Measurements from ENCODE around the gene SHLD3.
A peak's percentile ranks its signal among the peaks of the same experiment; 100 is the strongest.
"Not testable (repeated sequence)": the region's sequence is repeated elsewhere in the genome, so short reads cannot be mapped to it uniquely, and the experiment has no call there.

Gene SHLD3, protein sequence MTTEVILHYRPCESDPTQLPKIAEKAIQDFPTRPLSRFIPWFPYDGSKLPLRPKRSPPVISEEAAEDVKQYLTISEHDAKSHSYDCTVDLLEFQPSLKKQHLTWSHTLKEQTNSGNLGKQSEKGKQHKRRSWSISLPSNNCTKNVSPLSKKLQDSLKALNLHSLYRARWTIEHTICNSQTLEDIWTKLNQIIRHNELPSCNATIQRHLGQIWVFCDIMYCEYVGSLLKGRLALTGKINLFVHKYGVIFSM

DNA sequence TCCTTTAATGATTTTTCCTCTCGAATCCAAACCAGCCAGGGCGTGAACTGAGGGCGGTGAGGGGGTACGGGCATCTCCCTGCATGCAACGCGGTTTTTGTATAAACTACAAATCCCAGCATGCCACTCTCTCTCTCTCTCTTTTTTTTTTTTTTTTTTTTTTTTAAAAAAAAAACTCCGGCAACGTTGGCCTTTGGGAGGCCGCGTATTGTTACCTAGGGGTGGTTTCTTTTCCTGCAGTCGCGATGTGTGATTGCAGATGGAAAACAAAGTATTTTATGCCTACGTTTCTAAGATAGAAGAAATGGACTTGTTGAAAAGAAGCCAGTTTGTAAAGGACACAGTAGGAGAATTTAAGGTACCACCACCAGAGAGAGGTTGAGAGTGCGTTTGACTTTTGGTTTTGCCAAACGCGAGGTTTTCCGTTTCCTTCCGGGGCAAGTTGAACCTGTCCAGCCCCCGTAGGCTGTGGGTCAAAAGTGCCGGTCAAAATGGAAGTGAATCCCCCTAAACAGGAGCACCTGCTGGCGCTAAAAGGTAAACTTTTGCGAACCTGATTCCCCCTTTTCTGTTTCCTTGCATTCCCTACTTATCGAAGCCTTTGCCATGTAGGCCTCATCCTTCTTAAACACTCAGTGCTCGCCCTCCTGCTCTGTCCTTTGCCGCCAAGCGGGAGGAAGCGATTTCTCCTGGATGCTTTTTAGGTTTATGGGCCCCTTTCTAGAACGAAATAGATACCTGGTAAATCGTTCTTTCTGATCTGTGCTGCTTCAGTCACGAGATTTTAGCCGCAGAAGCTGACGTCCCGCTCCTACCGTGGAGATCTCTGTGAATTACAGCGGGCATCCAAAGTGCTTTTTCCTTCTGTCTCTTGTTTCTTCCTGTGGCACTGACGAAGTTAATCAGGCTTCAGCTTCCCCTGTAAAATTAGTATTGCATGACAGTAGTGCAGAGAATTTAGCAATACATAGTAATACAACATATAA lies at the start of gene SHLD3, which contains the start of gene TRAPPC13:
TSS of gene SHLD3 (plus strand) at position 457 of the 985 bp plus-strand sequence. CDS start 4,561 bp downstream, outside the sequence.
TSS of gene TRAPPC13 (plus strand) at position 457 of the 985 bp plus-strand sequence. CDS start at position 491, 34 bp downstream.
- DNase-seq, result peak; percentile 91

DNA sequence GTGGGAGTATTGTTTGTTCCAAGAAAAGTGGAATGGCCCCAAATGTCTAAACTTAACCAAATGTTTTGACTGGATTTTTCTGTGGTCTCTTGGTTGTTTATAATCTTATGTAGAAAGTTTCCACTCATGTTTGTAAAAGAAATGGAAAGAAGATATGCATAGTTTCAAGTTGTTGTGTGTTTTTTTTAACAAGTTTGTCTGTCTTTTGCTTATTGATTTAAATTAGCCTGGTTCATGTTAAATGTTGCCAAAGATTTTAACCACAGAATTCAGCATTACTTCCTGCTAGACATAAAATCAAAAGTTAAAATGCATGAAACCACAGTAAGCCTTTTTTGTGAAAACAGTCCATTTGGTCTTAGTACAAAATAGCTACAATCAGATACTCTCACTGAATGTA lies 47.7 kb upstream of the SHLD3 start:
- DNase-seq, result no peak

DNA sequence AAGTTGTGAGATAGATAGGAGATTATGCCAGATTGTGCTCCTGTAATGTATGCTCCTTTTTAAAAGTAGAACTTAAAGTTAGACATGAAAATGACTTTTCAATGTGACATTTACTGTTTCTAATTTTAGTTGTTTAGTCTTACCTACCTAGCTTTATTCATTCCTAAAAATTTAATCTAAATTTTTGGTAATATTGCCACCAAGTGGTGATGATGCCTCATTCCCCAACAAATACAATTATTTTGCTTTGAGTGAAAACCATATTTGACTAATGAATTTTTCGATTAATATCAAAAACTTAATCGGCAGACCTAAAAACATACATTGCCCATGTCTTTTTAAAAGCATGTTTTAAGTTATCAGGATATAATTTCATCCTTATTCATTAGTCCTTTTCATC lies 36.1 kb upstream of the SHLD3 start:
- DNase-seq, result no peak

DNA sequence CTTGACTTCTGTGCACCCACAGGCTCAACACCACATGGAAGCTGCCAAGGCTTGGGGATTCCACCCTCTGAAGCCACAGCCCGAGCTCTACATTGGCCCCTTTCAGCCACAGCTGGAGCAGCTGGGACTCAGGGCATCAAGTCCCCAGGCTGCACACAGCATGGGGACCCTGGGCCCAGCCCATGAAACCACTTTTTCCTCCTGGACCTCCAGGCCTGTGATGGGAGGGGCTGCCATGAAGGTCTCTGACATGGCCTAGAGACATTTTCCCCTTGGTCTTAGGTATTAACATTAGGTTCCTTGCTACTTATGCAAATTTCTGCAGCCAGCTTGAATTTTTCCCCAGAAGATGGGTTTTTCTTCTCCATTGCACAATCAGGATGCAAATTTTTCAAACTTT lies 23.1 kb upstream of the SHLD3 start:
- DNase-seq, result not testable (repeated sequence)

DNA sequence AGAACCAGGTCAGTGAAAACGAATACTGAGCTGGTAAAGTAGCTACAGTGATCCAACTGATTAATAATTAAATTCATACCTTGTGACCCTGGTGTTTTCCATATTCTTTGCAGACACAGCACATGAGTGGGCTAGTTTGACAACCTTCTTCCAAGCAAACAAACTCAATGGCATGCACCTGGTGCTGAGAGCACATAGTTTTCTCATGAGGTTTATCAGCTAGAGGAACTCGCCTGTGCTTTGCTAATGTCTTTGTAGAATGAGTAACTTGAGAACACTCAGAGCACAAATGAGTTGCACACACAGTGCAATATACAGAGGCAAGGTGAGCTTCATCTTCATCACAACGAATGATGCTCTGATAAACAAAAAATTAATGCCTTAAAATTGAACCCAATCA lies 13.3 kb upstream of the SHLD3 start:
- DNase-seq, result no peak

DNA sequence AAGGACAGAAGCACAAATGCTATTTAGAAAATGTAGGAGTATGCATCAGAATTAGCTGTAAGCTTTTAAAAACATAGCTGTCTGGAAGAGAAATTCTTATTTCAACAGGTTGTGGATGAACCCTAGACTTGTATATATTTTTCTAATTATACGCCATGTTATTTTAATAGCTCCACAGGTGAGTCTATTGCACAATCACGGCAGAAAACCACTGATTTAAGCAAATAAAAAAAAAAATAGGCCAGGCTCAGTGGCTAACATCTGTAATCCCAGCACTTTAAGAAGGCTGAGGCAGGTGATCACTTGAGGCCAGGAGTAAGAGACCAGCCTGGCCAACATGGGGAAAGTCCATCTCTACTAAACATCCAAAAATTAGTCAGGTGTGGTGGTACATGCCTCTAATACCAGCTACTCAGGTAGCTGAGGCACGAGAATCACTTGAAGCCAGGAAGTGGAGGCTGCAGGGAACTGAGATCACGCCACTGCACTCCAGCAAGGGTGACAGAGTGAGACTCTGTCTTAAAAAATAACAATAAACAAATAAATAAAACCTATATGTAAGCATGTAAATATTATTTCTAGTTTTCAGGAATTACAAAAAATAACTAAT lies 12.4 kb upstream of the SHLD3 start:
- DNase-seq, result no peak

DNA sequence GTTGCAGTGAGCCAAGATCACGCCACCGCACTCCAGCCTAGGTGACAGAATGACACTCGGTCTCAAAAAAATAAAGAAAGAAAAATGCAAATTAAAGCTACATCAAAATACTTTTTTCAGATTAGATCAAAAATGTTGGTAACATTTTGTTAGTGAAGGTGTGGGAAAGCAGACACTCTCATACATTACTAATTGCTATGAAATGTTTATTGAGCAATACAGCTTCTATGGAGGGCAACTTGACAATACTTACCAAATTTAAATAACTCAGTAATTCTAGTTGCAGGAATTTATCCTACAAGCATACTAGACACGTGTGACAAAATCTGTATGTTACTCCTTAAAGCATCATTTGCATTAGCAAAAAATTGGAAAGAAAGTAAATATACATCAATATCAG lies 4.8 kb upstream of the SHLD3 start:
- no peak for DNase-seq

DNA sequence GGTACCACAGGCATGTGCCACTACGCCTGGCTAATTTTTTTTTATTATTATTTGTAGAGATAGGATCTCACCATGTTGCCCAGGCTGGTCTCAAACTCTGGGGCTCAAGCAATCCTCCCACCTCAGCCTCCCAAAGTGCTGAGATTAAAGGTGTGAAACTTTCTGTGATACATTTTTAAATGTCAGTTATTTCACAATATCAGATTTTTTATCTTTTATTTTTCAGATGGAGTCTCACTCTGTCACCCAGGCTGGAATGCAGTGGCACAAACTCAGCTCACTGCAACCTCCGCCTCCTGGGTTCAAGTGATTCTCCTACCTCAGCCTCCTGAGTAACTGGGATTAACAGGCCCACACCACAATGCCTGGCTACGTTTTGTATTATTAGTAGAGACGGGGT lies 2.9 kb upstream of the SHLD3 start:
- not testable (repeated sequence) for DNase-seq

DNA sequence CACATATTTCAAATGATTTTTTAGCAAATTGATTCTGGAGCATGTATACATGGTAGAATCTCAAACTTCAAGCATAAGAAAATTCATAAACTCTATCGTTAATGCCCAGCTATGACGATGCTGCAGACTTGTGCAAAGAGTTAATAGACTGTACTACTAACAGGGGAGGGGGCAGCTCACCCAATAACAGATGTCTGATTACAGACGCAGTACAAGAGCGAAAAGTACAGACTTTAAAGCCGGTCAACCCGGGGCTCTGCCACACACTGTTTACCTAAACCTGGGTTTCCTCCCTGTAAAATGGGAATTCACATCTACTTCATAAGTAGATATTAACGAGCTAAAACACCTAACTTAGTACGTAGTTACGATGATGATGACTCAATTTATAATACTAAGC lies 1.3 kb upstream of the SHLD3 start:
- DNase-seq, result no peak

DNA sequence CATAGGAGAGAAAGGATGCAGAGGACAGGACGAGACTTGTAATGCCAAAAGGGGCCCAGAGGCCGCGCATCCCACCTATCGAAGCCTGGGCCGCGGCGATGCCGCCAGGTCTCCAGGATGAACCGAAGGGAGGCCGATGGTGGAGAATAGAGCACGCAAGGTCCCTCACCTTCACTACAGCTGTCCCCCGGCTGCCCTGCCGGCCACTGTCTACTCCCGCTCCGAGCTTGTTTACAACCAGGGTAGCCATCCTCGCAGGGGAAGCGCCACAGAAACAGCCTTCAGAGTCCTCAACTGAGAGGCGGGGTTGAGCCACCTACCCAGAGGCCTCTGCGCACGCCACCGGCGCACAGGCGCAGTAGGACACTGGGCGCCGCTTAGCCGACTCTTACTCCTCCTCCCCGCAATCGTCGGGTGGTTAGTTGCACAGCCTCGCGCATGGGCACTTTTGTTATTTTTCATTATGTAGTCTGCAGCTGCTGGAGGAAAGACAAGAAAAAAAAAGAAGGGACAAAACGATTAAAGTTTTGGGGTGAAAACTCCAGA lies 729 bp upstream of the SHLD3 start, which contains the start of gene TRIM23:
TSS of gene TRIM23 (minus strand) at position 309 of the 546 bp plus-strand sequence. CDS start at position 250, 59 bp downstream.
- peak; percentile 93 for DNase-seq

DNA sequence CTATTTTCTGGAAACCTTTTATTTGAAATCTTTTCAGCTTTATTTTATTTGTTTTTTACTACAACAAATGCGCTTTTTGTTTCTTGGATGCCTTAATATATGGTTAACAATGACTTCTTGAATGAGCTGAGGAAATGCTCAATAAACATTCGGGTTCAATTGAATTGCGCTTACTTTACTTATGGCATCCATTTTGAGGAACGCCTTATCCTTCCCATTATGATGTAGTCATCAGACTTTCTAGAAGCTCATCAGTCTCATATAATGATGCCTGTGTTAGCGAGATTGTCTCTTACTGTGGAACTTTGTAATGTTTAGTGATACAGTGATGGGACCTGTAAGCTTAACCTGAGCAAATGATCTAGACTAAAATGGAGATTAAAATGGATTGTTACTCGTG lies 916 bp downstream of the SHLD3 start:
- DNase-seq, result no peak

DNA sequence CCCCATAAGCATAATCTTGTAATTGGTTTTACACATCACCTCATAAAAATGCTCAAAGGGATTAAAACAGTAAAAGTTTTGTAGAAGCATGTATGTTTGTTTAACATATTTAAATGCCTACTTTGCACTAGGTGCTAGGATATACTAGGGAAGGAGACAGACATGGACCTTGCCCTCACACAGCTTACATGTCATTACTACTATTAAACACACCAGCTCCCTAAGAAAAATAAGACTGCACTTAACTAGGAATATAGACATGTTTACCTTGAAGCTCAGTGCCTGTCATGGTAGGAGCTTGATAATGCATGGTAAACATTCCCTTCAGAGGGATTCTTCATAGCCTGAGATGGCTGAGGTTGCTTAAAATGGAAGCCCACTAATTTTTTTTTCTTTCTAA lies 6.2 kb downstream of the SHLD3 start:
- no peak for DNase-seq

DNA sequence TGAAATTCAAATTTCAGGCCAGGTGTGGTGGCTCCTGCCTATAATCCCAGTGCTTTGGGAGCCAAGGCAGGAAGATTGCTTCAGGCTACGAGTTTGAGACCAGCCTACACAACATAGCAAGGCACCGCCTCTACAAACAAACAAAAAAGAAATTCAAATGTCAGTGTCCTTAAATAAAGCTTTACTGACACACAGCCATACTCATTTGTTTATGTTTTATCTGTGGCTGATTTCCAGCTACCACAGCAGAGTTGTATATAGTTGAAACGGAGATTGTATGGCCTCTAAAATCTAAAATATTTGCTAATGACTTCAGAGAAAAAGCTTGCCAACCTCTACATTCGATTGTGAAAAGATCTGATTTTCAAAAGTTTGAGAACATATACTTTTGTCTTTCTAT lies 15.4 kb downstream of the SHLD3 start:
- DNase-seq, result no peak

DNA sequence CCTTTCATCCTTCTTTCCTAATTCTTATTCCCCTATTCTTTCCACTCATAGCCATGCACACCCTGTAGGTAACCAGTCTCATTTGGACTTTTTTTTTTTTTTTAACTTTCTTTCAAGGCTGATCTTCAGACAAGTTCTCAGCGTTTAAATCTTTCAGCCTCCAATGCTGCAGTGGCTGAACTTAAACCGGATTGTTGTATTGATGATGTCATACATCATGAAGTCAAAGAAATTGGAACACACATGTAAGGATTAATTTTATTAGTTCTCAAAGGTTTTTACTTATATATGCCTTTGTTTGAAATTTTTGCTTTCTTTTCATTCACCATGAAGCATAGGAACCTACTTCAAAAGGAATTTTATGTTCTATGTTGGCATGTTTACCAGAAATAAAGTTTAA lies 22.1 kb downstream of the SHLD3 start:
- DNase-seq, result no peak

DNA sequence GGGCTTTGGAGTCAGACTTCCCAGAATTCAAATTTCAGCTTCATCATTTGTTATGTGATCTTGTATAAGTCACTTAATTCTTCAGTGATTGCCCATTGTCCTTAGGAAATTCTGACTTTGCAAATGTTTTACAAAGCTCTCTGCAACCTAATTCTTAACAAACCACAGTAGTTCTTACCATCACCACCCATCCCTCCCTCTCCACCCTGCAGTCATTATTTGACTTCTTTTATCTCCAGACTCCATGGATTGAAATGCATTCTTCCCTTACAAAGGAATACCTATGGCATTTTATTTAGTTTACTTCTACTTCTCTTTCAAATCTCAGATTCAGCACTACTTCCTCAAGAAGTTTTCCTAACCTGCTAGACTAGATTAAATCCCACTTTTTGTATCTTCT lies 23.1 kb downstream of the SHLD3 start:
- no peak for DNase-seq

DNA sequence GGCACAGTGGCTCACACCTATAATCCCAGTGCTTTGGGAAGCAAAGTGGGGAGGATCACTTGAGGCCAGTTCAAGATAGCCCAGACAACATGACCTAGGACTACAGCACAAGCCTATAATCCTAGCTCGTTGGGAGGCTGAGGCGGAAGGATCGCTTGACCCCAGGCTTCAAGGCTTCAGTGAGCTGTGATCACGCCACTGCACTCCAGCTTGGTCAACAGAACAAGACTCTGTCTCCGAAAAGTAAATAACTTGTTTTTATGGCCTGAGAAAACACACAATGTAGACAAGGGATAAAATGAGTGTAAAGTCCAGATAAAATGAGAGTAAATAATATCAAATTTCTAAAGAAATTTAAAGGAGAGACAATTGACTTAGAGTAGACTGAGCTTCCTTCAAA lies 26.3 kb downstream of the SHLD3 start:
- DNase-seq, result no peak

DNA sequence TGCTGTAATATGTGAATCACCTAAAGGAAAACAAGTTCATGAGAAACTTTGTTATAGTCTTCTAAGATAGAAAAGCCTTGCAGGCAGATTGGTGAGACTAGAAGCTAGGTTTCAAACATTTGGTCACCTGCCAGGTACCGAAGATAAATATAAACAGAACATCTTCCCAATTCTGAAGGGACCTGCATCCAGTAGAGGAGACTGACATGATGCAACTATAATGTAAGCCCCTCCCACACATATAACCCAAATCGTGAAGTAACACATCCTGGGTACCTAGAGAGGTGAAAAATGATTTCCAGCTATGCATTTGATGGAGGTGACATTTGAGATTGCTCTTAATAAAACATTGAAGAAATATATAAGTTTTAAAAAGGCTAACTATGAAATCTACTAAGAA lies 29.9 kb downstream of the SHLD3 start:
- DNase-seq, result no peak

DNA sequence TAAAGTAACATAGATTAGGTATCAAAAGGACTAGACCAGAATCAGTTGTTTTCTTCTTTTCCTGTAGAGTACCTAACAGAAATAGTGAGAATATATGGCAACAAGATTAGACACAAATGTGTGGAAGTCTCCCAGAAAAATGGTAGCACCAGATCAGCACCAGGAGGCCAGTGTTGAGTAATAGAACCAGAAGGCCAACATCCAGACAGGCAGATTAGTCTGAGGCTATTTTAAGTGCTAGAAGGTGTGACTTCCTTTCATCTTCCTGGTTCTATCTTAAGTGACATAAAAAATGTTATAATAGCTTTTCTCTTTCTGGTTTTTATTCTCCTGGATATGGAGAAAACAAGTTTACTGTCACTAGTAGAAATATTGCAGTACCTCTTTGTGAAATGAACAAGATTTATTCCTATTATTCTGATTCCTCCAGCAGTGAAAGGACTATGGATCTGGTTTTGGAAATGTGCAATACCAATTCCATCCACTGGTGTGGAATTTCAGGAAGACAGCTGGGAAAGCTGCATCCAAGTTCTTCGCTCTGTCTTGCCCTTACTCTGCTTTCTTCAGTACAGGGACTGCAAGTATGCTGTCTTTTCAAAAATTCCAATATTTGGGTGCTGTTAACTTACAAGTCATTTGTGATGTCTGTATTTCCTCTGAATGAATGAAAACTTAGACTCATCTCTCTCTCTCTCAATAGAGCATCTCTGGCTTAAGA lies 39.1 kb downstream of the SHLD3 start:
- DNase-seq, result no peak

DNA sequence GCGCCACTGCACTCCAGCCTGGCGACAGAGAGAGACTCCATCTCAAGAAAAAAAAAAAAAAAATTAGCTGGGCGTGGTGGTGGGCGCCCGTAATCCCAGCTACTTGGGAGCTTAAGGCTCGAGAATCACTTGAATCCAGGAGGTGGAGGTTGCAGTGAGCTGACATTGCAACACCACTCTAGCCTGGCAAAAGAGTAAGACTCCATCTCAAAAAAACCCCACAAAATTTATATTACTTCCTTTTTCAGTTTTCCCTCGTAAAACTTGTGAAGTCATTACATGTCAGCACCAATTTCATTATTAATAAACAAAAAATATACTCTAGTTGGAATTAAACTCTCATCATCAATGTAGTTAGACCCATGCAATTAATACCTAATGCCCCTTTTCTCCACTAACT lies 43.9 kb downstream of the SHLD3 start:
- DNase-seq, result no peak

DNA sequence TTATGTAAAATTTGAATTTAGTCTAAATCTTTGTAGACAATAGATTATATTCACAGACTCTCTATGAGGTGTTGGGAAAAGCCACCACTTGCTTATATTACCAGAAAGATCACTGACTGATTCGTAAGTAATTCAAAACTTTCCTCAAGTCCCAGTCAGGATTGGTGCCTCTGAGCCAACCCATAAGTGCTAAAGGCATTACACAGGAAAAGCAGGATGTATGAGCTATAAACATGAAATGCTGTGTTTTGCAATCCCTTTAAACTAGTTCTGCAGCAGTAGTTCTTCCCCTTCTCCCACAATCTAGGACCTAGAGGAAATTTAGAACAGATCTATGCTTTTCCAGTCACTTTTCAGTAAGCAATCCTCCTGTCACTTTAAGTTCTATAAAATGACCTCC lies 48.0 kb downstream of the SHLD3 start:
- no peak for DNase-seq

DNA sequence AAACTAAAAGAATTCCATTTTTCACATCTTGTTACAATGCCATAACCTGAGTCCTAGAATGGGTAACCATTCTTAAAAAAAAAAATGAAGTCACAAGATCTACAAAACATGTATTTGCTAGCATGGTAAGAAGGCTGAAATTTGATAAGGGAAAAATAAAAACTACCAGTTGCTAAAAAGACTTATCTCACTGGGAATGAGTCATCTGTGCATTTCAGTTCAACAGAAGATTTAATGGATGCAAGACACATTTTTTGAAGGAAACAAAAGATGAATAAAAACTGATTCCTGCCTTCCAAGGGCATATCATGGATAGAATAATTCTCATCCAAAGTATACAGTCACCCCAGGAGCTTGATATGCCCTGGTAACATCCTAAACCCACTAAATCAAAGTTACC lies 49.9 kb downstream of the SHLD3 start:
- no peak for DNase-seq

DNA sequence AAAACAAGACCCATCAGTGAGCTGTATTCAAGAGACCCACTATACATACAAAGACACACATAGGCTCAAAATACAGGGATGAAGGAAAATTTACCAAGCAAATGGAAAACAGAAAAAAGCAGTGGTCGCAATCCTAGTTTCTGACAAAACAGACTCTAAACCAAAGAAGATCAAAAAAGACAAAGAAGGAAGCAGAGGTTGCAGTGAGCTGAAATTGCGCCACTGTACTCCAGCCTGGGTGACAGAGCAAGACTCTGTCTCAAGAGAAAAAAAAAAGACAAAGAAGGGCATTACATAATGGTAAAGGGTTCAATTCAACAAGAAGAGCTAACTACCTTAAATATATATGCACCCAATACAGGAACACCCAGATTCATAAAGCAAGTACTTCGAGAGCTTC lies 51.2 kb downstream of the SHLD3 start:
- not testable (repeated sequence) for DNase-seq
